ENCODE data around the gene SMCO1. TPM values are rescaled to one million over a fixed set of nuclear protein-coding genes. Genes with fewer than 3 reads are reported as not detected.

Gene SMCO1
- not detected in 2 replicates for total RNA-seq

GRCh38 chr3:196514913-196515621, at the start of gene SMCO1:
Gene SMCO1 (minus strand): TSS chr3:196515346. CDS start chr3:196515209, 137 bp downstream.

GRCh38 chr3:196503196-196504076, 11.7 kb downstream of the SMCO1 start, which contains the start of gene RNF168:
Gene RNF168 (minus strand): TSS chr3:196503768. CDS start chr3:196503173, 595 bp downstream.

Other genes starting within 250 kb of the SMCO1 start
- 47.3 and 51.1 TPM in 2 replicates for gene PCYT1A, start 227.6 kb downstream of the SMCO1 start, total RNA-seq
- 14.5 and 16.7 TPM in 2 replicates for gene DYNLT2B, start 197.1 kb downstream of the SMCO1 start, total RNA-seq
- gene TM4SF19, start 177.0 kb downstream of the SMCO1 start, total RNA-seq, result not detected in 2 replicates
- gene UBXN7, start 82.9 kb downstream of the SMCO1 start, total RNA-seq, result 8.3 and 29.9 TPM in 2 replicates
- 11.8 and 12.4 TPM in 2 replicates for gene RNF168, start 11.6 kb downstream of the SMCO1 start, total RNA-seq
- 6.3 and 14.5 TPM in 2 replicates for gene WDR53, start 53.2 kb upstream of the SMCO1 start, total RNA-seq
- gene FBXO45, start 53.3 kb upstream of the SMCO1 start, total RNA-seq, result 7.6 and 9.0 TPM in 2 replicates
- gene NRROS, start 124.3 kb upstream of the SMCO1 start, total RNA-seq, result 0.52 TPM in 1 of 2 replicates, not detected in the other
- gene CEP19, start 196.9 kb upstream of the SMCO1 start, total RNA-seq, result 1.7 and 3.4 TPM in 2 replicates
- 14.1 and 21.7 TPM in 2 replicates for gene PIGX, start 197.0 kb upstream of the SMCO1 start, total RNA-seq
- gene PAK2, start 224.5 kb upstream of the SMCO1 start, total RNA-seq, result 30.9 and 36.1 TPM in 2 replicates

All from epithelial cell of alveolus of lung (primary cell).